NCI-H510A (cell line): ENCODE data around the gene SAMD4A.
"Not testable (repeated sequence)": the region's sequence is repeated elsewhere in the genome, so short reads cannot be mapped to it uniquely, and the experiment has no call there.

Source experiments
- DNase-seq: peaks from one replicate; lab custom pipeline; 2025; lab: John Stamatoyannopoulos, UW

Gene SAMD4A

GRCh38 chr14:54784060-54784459 is 217.1 kb downstream of the SAMD4A start:
- DNase-seq, result no peak

GRCh38 chr14:54784657-54785056 is 217.7 kb downstream of the SAMD4A start:
- no peak for DNase-seq

GRCh38 chr14:54785136-54785777 is 218.3 kb downstream of the SAMD4A start:
- no peak for DNase-seq

- no peak for DNase-seq
Observed at GRCh38 chr14:54785778-54786770, 219.1 kb downstream of the SAMD4A start.

GRCh38 chr14:54786838-54787237 is 219.9 kb downstream of the SAMD4A start:
- no peak for DNase-seq

- no peak for DNase-seq
Observed at GRCh38 chr14:54787261-54787660, 220.3 kb downstream of the SAMD4A start.

DNA sequence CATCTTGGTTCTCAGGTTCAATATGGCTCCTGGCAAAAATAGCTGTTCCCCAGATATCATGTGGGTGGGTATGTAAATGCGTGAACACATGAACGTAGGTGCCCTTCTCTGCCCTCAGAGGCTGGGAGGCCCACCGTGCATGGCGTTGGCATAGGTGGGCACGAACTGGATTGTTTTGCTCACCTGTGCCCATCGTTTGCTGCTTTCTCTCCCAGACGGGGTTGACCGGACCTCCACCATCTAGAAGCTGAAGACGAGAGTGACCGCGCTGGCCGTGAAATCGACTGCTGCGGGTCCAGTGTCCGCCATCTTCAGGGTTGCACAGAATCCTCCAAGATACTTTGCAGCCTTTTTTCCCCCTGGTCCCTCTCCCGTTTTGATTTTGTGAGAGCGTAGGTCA is 221.8 kb downstream of the SAMD4A start:
- DNase-seq, result no peak

DNA sequence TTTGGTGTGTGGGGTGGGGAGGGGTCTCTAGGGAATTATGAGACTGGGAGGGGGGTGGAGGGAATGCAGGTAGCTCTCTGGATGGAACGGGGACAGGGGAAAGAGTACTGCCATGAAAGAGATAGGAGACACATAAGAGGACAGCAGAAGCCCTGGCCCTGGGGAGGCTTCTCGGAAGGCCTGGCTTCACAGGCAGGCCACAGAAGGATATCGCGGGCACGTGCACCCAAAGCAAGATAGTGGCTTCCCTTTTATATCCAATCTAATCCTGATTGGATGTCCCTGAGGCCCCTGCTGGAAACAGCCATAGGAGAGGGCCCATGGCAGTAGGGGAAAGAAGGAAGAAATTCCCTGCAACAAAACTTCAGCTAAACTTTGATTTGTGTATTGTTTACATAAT is 222.2 kb downstream of the SAMD4A start:
- DNase-seq, result no peak

- DNase-seq, result no peak
Observed at GRCh38 chr14:54789781-54790480, 223.0 kb downstream of the SAMD4A start.

DNA sequence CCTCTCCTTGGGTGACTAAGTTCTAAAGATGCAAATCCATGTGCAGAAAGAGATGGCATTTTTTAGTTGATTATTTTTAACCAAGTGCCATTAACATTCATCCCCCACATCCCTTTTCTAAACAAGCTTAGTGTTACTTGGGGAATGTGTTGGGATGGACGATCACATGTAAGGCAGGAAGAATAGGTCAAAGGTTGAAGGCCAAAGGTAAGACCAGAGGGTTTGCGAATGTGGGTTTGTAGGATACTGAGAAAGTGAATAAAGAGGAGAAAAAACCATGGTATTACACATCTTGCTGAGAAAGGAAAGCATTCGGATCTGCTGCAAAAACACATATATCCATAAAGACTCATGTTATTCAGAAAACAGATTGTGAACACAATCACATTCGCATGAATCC is 224.1 kb downstream of the SAMD4A start:
- DNase-seq, result no peak

GRCh38 chr14:54792288-54792687 is 225.4 kb downstream of the SAMD4A start:
- DNase-seq, result no peak

DNA sequence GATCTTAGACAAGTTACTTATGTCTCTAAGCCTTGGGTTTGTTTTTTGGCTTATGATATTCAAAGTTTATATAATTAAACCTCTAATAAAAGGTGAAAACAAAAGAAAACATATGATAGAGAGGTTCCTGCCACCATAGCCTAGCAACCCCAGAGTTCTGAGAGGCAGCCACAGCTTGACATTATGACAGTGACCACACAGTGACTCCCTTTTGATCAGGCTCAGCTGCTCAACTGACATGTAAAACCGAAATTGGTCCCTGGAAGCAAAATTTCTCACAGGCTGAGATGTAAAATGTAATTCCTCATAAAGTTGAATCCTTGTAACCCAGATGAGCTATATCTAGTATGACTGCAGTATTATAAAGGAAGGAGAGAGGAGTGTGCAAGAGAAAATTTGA is 227.2 kb downstream of the SAMD4A start:
- DNase-seq, result no peak

DNA sequence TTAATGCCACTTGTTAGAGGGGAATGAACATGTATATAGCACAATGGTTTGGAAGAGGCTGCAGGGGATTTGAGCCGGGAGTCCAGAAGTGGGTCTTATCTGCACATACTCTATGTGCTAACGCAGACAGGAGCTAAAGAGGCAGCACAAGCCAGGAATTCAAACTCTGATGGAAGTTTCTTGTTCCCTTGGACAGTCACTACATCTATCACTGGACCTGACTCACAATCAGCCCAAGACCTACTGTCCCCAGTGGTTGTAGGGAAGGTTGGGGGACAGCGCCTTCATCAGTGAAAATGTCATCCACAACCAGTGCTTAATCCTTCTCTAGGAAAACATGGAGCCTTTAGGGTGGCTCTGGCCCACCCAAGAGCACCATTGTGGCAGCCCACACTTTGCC is 227.9 kb downstream of the SAMD4A start:
- no peak for DNase-seq

GRCh38 chr14:54796961-54797360 is 230.0 kb downstream of the SAMD4A start:
- DNase-seq, result no peak

DNA sequence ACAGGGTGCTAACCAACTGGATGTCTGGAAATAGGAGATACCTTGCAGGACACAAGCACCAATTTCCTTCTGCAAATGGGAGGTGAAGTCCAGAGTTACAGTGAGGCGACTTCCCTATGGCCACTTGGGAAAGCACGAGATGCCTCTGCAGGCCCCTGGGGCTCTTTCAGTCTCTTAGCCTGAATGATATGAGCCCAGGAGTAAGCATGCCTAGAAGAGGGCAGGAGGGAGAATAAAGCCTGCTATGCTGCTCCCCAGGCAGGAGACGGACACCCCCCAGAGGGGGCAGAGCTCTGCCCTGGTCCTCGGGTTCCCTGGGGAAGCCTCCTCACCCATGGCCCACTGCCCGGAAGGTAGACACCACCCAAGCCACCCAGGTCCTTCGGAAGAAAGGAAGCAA is 230.6 kb downstream of the SAMD4A start:
- DNase-seq, result no peak

GRCh38 chr14:54797986-54798385 is 231.1 kb downstream of the SAMD4A start:
- no peak for DNase-seq

- DNase-seq, result no peak
Observed at GRCh38 chr14:54798465-54799124, 231.7 kb downstream of the SAMD4A start.

DNA sequence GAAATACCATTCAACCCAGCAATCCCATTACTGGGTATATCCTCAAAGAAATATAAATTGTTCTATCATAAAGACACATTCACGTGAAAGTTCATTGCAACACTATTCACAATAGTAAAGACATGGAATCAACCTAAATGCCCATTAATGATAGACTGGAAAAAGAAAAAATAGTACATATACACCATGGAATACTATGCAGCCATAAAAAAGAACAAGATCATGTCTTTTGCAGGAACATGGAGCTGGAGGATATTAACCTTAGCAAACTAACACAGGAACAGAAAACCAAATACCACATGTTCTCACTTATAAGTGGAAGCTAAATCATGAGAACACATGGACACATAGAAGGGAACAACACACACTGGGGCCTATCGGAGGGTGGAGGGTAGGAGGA is 234.6 kb downstream of the SAMD4A start:
- not testable (repeated sequence) for DNase-seq

DNA sequence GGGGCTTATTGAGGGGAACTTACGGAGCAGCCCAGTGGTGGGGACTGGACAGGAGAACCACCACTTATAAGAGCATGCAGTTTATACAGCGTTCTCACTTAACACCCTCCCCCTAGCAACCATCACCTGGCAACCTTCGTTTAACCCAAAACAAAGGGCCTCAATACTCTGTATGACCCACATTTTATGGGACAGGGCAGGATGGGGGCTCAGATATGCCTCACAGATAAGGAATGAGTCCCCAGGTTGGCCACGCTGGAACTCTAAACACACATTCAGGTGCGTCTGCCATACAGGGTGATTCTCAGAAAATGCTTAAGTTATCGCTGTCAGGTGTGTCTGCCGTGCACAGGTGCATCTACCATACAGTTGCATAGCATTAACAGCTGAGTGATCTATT is 236.5 kb downstream of the SAMD4A start:
- no peak for DNase-seq

- no peak for DNase-seq
Observed at GRCh38 chr14:54803926-54804537, 237.1 kb downstream of the SAMD4A start.

- DNase-seq, result no peak
Observed at GRCh38 chr14:54804538-54805041, 237.7 kb downstream of the SAMD4A start.

GRCh38 chr14:54805070-54805444 is 238.1 kb downstream of the SAMD4A start:
- DNase-seq, result no peak
